ENCODE data around the gene RASAL2. TPM values are rescaled to one million over a fixed set of nuclear protein-coding genes. Genes with fewer than 3 reads are reported as not detected.

RASAL2 gene
- total RNA-seq, 2 experiments from 2014 or later, result not detected

DNA sequence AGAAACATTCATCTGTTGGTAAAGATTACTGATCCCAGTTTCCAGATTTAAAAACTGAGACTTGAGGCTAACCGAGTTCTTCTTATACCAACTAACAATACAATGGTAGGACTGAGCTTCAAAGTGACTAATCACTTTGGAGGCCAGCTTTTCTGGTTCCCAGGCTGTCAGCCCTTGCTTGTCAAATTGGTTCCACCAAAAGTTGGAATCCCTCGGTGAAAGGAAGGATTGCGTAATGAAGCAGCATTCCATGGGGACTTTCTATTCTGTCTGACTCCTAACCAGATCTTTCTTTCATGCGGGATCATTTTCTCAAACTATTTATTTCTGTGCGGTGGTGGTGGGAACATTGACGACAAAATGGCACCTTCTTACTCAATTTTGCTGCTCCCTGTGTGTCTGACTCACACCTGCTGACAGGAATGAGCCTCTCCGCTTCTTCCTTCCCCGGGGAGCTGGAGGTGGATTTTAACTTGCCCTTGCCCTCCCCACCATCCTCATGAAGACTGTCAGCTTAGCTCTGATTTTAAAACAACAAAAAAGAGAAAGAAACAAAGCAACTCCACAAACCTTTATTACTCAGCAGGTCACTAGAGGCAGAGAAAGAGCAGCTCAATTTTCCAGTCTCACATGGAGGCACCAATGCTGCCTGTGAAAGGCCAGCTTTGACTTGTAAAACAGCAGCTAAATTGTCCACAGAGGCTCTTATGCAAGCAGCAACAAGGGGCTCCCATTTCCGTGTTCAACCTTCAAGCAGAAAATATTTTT, 32.9 kb upstream of the RASAL2 start:
- Mint-ChIP-seq H3K27me3 (no peaks in the 10 kb centered on the region), H3K4me1 (no peaks in the 10 kb centered on the region), H3K27ac (no peak overlapping the region), H3K4me3 (no peak overlapping the region), H3K36me3 (ENCODE audit: low read depth) (no peaks in the 10 kb centered on the region), H3K9me3 (peaks cover 3% of the 10 kb centered on the region)
- no peak for DNase-seq
- CTCF ChIA-PET, result no interaction called here
- POLR2A ChIA-PET, result no interaction called here

DNA sequence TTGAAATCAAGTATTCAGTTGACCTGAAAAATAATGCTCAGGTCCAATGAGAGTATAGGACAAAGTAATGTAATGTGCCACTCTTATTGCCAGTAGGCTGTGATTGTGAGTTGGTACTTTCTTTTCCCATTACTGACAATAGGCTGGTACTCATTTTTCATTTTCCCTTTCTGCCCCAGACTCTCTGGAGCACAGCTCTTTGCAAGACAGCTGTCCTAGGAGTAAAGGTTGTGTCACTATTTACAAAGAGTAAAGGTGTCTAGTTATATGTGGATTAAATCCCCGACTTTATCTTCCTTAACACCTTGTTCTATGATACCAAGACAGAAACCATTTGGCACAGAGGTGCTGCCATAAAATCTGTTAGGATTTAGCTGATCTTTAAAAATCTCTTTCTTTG, 32.3 kb upstream of the RASAL2 start:
- ChIA-PET POLR2A (no interaction called here), CTCF (no interaction called here)
- Mint-ChIP-seq H3K9me3 (peaks cover 3% of the 10 kb centered on the region), H3K27me3 (no peaks in the 10 kb centered on the region), H3K27ac (no peak overlapping the region), H3K4me3 (no peak overlapping the region), H3K4me1 (no peaks in the 10 kb centered on the region), H3K36me3 (ENCODE audit: low read depth) (no peaks in the 10 kb centered on the region)
- DNase-seq, result no peak

DNA sequence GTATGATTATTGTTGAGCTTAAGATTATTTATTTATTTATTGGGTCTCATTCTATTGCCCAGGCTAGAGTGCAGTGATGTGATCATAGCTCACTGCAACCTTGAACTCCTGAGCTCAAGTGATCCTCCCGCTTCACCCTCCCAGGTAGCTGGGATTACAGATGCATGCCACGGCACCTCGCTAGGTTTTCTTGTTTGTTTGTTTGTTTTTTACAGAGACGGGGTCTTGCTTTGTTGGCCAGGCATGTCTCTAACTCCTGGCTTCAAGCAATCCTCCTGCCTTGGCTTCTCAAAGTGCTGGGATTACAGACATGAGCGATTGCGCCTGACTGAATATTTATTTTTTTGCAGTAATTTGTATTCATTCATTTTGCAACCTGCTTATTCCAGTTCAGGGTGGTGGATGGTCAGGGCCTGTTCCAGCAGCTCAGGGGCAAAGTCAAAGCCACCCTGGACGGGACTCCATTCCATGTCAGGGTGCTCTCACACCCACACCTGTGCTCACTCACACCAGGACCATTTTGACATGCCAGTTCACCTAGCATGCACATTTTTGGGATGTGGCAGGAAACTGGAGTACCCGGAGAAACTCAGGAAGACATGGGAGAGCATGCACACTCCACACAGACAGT, 29.6 kb upstream of the RASAL2 start:
- Mint-ChIP-seq H3K27ac (no peak overlapping the region), H3K9me3 (peaks cover 3% of the 10 kb centered on the region), H3K4me1 (no peaks in the 10 kb centered on the region), H3K27me3 (no peaks in the 10 kb centered on the region), H3K4me3 (no peak overlapping the region), H3K36me3 (ENCODE audit: low read depth) (no peaks in the 10 kb centered on the region)
- ChIA-PET POLR2A (no interaction called here), CTCF (no interaction called here)
- DNase-seq, result no peak

DNA sequence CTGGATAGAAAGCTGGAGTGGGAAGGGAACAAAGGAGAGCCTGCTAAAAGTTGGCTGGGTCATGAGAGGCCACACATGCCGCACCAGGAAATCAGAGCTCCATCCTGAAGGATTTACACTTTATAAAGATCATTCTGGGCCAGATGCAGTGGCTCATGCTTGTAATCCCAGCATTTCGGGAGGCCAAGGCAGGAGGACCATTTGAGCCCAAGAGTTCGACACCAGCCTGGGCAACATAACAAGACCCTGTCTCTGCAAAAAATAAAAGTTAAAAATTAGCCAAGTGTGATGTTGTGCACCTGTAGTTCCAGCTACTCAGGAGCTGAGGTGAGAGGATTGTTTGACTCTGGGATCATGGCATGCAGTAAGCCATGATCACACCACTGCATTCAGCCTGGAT, 28.7 kb upstream of the RASAL2 start:
- H3K4me1 Mint-ChIP-seq, result no peaks in the 10 kb centered on the region
- ChIA-PET CTCF (no interaction called here), POLR2A (no interaction called here)
- no peak for DNase-seq
- H3K27me3 Mint-ChIP-seq, result no peaks in the 10 kb centered on the region
- no peak overlapping the region for H3K4me3 Mint-ChIP-seq
- H3K36me3 Mint-ChIP-seq (ENCODE audit: low read depth), result no peaks in the 10 kb centered on the region
- H3K9me3 Mint-ChIP-seq, result peaks cover 3% of the 10 kb centered on the region
- no peak overlapping the region for H3K27ac Mint-ChIP-seq

DNA sequence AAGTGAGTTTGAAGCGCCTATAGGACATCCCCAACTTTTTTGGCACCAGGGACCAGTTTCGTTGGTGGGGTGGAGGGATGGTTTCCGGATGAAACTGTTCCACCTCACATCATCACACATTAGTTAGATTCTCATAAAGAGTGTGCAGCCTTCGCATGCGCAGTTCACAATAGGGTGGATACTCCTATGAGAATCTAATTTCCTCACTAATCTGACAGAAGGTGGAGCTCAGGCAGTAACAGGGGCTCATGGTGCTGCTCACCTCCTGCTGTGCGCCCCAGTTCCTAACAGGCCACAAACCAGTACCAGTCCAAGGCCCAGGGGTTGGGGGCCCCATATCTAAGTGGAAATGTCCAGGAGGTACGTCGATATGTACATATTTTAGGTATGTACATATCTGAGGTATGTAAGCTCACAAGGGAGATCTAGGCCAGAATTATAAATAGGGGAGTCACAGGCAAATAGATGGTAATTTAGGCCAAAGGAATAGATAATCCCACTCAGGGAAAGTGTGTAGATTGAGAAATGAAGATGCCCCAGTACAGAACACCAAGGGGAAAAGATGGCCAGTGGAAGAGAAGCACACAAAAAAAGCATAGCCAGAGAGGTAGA, 27.5 kb upstream of the RASAL2 start:
- Mint-ChIP-seq H3K36me3 (ENCODE audit: low read depth) (no peaks in the 10 kb centered on the region), H3K27me3 (no peaks in the 10 kb centered on the region), H3K4me3 (no peak overlapping the region), H3K9me3 (peaks cover 3% of the 10 kb centered on the region), H3K4me1 (no peaks in the 10 kb centered on the region), H3K27ac (no peak overlapping the region)
- ChIA-PET POLR2A (no interaction called here), CTCF (no interaction called here)
- DNase-seq, result no peak

DNA sequence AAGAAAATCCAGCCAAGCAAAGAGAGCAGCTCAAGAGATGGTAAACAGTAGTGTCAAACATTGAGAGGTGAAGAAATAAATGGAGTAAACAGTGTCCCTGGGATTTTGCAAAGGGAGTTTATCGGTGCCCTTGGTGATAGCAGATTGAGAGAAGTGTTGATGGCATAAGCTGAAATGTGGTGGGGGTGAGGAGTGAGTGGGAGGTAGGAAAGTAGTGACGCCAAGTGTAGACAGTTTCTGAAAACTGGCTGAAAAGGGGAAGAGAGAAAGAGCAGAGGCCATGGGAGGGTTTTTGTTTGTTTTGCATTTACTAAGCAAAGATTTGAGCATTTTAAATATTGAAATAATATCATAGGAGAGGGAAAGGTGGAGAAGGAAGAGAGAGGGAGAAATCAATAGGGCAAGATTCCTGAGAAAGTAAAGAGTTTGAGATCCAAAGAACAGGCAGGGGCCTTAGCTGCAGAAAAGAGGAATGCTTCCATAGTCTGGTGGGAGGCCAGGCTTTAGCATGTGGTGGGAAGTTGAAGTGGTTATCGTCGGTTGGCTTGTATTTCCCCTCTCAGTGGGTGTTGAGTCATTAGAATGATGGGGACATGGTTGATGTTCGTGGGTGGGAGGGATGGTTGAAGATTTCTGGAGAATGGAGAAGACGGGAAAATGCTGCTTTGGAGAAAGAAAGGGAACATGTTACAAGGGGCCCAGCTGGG, 26.8 kb upstream of the RASAL2 start:
- Mint-ChIP-seq H3K9me3 (peaks cover 3% of the 10 kb centered on the region), H3K4me1 (no peaks in the 10 kb centered on the region), H3K36me3 (ENCODE audit: low read depth) (no peaks in the 10 kb centered on the region), H3K27me3 (no peaks in the 10 kb centered on the region), H3K27ac (no peak overlapping the region), H3K4me3 (no peak overlapping the region)
- CTCF ChIA-PET, result no interaction called here
- POLR2A ChIA-PET, result no interaction called here
- no peak for DNase-seq

DNA sequence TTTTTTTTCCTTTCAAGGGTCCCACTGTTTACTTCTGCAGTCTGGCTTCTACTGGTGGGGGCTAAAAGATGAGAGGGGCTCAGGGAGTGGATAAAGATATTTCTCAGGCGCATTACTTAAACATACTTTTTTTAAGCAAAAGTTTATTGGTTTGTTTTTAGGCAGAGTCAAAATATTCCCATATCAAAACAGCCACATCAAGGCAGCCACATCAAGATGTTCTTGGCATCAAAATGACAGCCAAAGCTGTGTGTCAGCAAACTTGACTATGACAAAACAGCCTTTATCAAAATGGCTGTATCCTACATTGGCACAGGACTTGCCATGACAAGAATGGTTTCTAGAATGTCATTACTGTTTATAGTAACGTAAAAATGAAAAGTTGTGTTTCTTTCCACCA, 22.1 kb upstream of the RASAL2 start:
- H3K4me1 Mint-ChIP-seq, result no peaks in the 10 kb centered on the region
- H3K9me3 Mint-ChIP-seq, result peaks cover 3% of the 10 kb centered on the region
- no peak for DNase-seq
- H3K4me3 Mint-ChIP-seq, result no peak overlapping the region
- H3K36me3 Mint-ChIP-seq (ENCODE audit: low read depth), result no peaks in the 10 kb centered on the region
- ChIA-PET POLR2A (no interaction called here), CTCF (no interaction called here)
- H3K27me3 Mint-ChIP-seq, result no peaks in the 10 kb centered on the region
- no peak overlapping the region for H3K27ac Mint-ChIP-seq

DNA sequence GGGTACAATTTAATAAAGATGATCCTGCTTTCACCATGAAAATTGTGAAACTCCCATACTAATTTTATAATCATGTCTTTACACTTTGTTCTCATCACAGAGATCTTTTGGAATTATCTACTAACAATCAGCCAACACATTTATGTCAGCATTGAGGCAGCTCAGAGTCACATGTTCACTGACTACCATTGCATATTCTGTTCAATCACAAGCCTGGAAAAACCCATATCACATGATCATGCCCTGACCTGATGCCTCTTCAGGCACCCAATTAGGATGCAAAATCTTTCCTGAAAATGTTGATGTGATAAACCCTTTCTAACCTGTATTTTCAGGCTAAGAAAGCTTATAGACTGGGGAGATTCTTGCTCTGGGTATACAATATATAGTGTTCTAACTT, 21.6 kb upstream of the RASAL2 start:
- Mint-ChIP-seq H3K9me3 (peaks cover 3% of the 10 kb centered on the region), H3K4me1 (no peaks in the 10 kb centered on the region), H3K4me3 (no peak overlapping the region), H3K36me3 (ENCODE audit: low read depth) (no peaks in the 10 kb centered on the region), H3K27me3 (no peaks in the 10 kb centered on the region), H3K27ac (no peak overlapping the region)
- CTCF ChIA-PET, result no interaction called here
- POLR2A ChIA-PET, result no interaction called here
- DNase-seq, result no peak

DNA sequence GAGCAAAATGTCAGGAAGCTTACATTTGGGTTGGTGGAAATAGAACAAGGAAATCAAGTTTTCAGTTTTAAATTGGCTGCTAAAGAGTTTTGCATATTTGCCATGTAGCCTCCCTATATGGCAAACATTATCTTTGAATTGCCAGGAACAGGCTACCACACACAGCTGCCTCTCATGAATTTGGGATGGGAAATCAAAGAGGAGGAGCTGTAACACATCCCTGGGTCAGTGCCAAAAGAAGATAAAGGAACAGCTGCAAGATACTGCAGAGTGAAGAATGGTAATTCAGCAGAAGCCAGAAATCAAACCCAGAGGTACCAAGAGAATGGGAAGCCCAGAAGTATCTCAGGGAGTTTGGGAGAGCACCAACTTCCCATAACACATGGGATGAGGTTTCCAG, 18.6 kb upstream of the RASAL2 start:
- Mint-ChIP-seq H3K27me3 (no peaks in the 10 kb centered on the region), H3K9me3 (peaks cover 3% of the 10 kb centered on the region), H3K4me3 (no peak overlapping the region), H3K27ac (no peak overlapping the region), H3K4me1 (no peaks in the 10 kb centered on the region), H3K36me3 (ENCODE audit: low read depth) (no peaks in the 10 kb centered on the region)
- ChIA-PET CTCF (no interaction called here), POLR2A (no interaction called here)
- no peak for DNase-seq

DNA sequence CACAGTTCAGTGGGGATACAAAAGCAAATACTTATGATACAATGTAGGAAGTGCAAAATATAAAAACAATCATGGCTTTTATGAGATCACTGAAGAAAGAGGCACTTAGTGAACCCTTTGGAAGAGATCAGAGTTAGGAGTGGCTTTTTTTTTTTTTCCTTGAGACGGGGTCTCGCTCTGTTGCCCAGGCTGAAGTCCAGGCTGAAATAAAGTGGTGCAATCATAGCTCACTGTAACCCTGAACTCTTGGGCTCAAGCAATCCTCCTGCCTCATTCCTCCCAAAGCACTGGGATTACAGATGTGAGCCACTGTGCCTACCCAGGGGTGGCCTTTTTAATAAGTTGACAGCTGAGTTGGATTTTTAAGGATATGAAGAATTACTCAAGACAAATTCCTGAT, 17.3 kb upstream of the RASAL2 start:
- ChIA-PET CTCF (no interaction called here), POLR2A (no interaction called here)
- Mint-ChIP-seq H3K9me3 (peaks cover 3% of the 10 kb centered on the region), H3K27me3 (no peaks in the 10 kb centered on the region), H3K4me3 (no peak overlapping the region), H3K36me3 (ENCODE audit: low read depth) (no peaks in the 10 kb centered on the region), H3K4me1 (no peaks in the 10 kb centered on the region), H3K27ac (no peak overlapping the region)
- DNase-seq, result no peak

DNA sequence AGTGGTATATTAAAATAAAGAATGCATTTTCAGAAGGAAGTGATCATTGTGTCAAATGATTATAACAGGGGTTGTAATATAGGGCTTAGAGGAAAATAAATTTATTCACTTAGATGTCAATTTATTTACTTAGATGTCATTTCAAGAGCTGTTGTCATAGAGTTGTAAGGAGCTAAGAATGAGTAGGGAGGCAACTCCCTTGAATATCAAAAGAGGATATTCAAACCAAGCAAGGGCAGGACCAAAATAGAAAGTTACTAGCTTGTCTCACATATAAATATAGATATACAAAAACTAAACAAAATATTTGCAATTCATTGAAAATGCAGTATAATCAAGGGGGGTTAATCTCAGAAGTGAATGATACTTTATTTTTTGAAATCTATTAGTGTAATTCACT, 16.0 kb upstream of the RASAL2 start:
- no peak overlapping the region for H3K4me3 Mint-ChIP-seq
- ChIA-PET POLR2A (no interaction called here), CTCF (no interaction called here)
- no peaks in the 10 kb centered on the region for H3K27me3 Mint-ChIP-seq
- peaks cover 6% of the 10 kb centered on the region for H3K9me3 Mint-ChIP-seq
- no peak overlapping the region for H3K27ac Mint-ChIP-seq
- no peaks in the 10 kb centered on the region for H3K36me3 Mint-ChIP-seq (ENCODE audit: low read depth)
- H3K4me1 Mint-ChIP-seq, result no peaks in the 10 kb centered on the region
- no peak for DNase-seq

DNA sequence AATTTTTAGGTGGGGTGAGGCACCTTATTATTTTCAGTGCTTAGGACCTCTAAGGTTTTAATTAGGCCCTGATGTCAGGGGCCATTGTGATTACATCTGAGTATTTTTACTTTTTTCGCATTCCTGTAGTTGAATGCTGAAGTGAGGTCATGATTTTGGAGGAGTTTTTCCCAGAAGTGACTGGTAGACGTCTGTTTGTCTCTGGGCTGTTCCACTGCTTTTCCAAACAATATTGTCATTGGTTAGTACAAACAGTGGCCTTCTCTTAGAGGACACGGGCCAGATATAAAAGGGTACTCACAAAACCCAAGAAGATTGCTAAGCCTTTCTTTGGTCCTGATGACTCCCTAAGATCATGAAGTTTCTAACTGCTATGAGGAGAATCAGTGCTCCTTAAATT, 7.6 kb upstream of the RASAL2 start:
- ChIA-PET CTCF (no interaction called here), POLR2A (no interaction called here)
- no peaks in the 10 kb centered on the region for H3K27me3 Mint-ChIP-seq
- DNase-seq, result no peak
- no peak overlapping the region for H3K27ac Mint-ChIP-seq
- H3K9me3 Mint-ChIP-seq, result peaks cover 8% of the 10 kb centered on the region
- H3K4me3 Mint-ChIP-seq, result no peak overlapping the region
- no peaks in the 10 kb centered on the region for H3K36me3 Mint-ChIP-seq (ENCODE audit: low read depth)
- H3K4me1 Mint-ChIP-seq, result no peaks in the 10 kb centered on the region

DNA sequence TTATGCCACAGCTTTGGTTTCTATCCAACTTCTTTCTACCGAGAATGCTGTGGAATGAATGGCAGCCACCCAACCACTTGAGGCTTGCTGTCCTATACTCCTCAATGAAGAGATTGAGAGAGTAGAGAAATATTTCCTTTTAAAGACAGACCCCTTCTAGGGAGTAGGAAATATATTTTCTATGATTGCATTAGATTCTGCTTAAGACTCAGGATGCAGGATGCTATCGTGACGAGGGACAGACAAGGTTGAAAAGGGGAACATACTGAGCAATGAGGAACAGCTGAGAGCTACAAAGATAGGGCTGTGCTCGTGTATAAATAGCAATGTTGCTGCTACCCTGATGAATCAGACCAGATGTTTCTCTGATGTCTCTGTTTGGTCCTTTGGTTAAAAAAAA, 7.1 kb upstream of the RASAL2 start:
- Mint-ChIP-seq H3K4me3 (no peak overlapping the region), H3K36me3 (ENCODE audit: low read depth) (no peaks in the 10 kb centered on the region), H3K9me3 (peaks cover 8% of the 10 kb centered on the region), H3K4me1 (no peaks in the 10 kb centered on the region), H3K27me3 (peaks cover 4% of the 10 kb centered on the region), H3K27ac (no peak overlapping the region)
- POLR2A ChIA-PET, result no interaction called here
- CTCF ChIA-PET, result no interaction called here
- no peak for DNase-seq

DNA sequence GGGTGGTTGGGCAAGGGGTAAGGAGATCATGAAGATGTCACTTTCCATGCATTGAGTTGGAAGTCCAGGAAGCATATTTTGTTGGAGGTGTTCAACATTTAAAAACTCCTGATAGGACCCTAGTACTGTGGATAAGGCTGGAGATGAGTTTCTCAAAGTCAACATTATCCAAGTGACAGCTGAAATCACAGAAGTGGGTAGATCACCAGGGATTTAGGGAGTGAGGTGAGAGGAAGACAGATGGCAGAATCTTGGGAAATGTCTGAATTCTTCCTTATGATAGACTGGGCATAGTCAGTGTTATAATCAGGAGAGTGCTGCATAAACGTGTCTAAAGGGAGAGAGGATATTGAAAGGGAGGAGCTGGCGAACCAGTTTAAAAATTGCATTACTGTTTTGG, 5.3 kb upstream of the RASAL2 start:
- H3K4me1 Mint-ChIP-seq, result peaks cover 7% of the 10 kb centered on the region
- H3K27me3 Mint-ChIP-seq, result peaks cover 18% of the 10 kb centered on the region
- peaks cover 6% of the 10 kb centered on the region for H3K36me3 Mint-ChIP-seq (ENCODE audit: low read depth)
- peaks cover 4% of the 10 kb centered on the region for H3K9me3 Mint-ChIP-seq
- ChIA-PET CTCF (no interaction called here), POLR2A (no interaction called here)
- H3K4me3 Mint-ChIP-seq, result no peak overlapping the region
- no peak overlapping the region for H3K27ac Mint-ChIP-seq
- DNase-seq, result no peak

All from activated CD4-positive, alpha-beta memory T cell treated with anti-CD3 and anti-CD28 coated beads, Interleukin-2, amount 10 ng/mL, durations not matched to agents 7 days and 5 days (primary cell).